ENCODE data around the gene RGMA.

GRCh38 chr15:93059442-93059841 is 29.6 kb downstream of the RGMA start:
- TF ChIP-seq CTCF (IDR thresholded peaks at IDR 0.05) (no peak), POLR2A (IDR thresholded peaks at IDR 0.05) (no peak)
